Stimulated activated CD8-positive, alpha-beta memory T cell treated with anti-CD3 and anti-CD28 coated beads, Interleukin-2, amount 100 ng/mL, for 48 hours (primary cell): ENCODE measurements around the gene ZFP30.

Experiments used
- DNase-seq, 2 donors: peaks; one replicate each; pipeline ENCODE4 v3.0.0-alpha.2; 2020; ENCODE audit warnings: low read depth in 2 of 2

Gene ZFP30

GRCh38 chr19:37564624-37565369 is 90.5 kb downstream of the ZFP30 start:
- no peak for DNase-seq
